HAP-1 (cell line): ENCODE results near the gene ACTC1.

Experiments
- DNase-seq, 2 experiments: peaks; one replicate each; pipeline ENCODE4 v3.0.0-alpha.2; 2016 to 2020; ENCODE audit warnings: low spot score in 2 of 2
- H3K27me3 ChIP-seq: fragments of 250-450 bp; sonication (Bioruptor Pico); 2 replicates; pipeline ENCODE4 v1.5.1; 2020; ENCODE audit warnings: low read depth, mild to moderate bottlenecking, moderate library complexity
- H3K36me3 ChIP-seq: fragments of 250-450 bp; sonication (Bioruptor Pico); replicated peaks from 2 replicates; pipeline ENCODE4 v1.5.1; 2020; ENCODE audit warnings: mild to moderate bottlenecking
- H3K4me1 ChIP-seq: fragments of 250-450 bp; sonication (Bioruptor Pico); 2 replicates; pipeline ENCODE4 v1.5.1; 2020; ENCODE audit warnings: mild to moderate bottlenecking
- H3K4me3 ChIP-seq: fragments of 250-450 bp; sonication (Bioruptor Pico); 2 replicates; pipeline ENCODE4 v1.5.1; 2020; ENCODE audit warnings: mild to moderate bottlenecking, moderate library complexity
- H3K9me3 ChIP-seq: fragments of 250-450 bp; sonication (Bioruptor Pico); 2 replicates; pipeline ENCODE4 v1.5.1; 2020; ENCODE audit warnings: mild to moderate bottlenecking, moderate library complexity
- in situ Hi-C: fragments of 300-500 bp; cut with MboI; formaldehyde crosslinking; loops from 3 replicates; pipeline ENCODE4 v1.14.3; 2020; ENCODE audit warnings: low sequenced_read_pairs, inconsistent platforms, mixed read lengths

Gene ACTC1

GRCh38 chr15:34760909-34761308 lies 34.4 kb downstream of the ACTC1 start:
- no peak for DNase-seq
- no peaks in the 10 kb centered on the region for H3K36me3 ChIP-seq
- H3K9me3 ChIP-seq: no peaks in the 10 kb centered on the region
- in situ Hi-C loops: no loop called here
- H3K27me3 ChIP-seq: peaks cover 26% of the 10 kb centered on the region
- H3K4me1 ChIP-seq: no peaks in the 10 kb centered on the region
- no peak overlapping the region for H3K4me3 ChIP-seq

GRCh38 chr15:34759992-34760391 lies 35.4 kb downstream of the ACTC1 start:
- Histone ChIP-seq H3K36me3 (no peaks in the 10 kb centered on the region), H3K4me3 (no peak overlapping the region), H3K9me3 (no peaks in the 10 kb centered on the region), H3K4me1 (no peaks in the 10 kb centered on the region), H3K27me3 (peaks cover 35% of the 10 kb centered on the region)
- in situ Hi-C loops: no loop called here
- DNase-seq: no peak

- no peaks in the 10 kb centered on the region for H3K4me1 ChIP-seq
Measured at GRCh38 chr15:34759347-34759746, 36.0 kb downstream of the ACTC1 start.

GRCh38 chr15:34757262-34757661 lies 38.1 kb downstream of the ACTC1 start:
- in situ Hi-C loops: no loop called here
- H3K36me3 ChIP-seq: no peaks in the 10 kb centered on the region
- H3K4me1 ChIP-seq: no peaks in the 10 kb centered on the region
- H3K27me3 ChIP-seq: peaks cover 54% of the 10 kb centered on the region
- no peak for DNase-seq
- no peak overlapping the region for H3K4me3 ChIP-seq
- no peaks in the 10 kb centered on the region for H3K9me3 ChIP-seq

More at GRCh38 chr15:34759347-34759746, 36.0 kb downstream of the ACTC1 start:
- Histone ChIP-seq H3K27me3 (peaks cover 42% of the 10 kb centered on the region), H3K4me3 (no peak overlapping the region), H3K36me3 (no peaks in the 10 kb centered on the region), H3K9me3 (no peaks in the 10 kb centered on the region)
- in situ Hi-C loops: no loop called here
- DNase-seq: no peak

- Histone ChIP-seq H3K4me1 (no peaks in the 10 kb centered on the region), H3K27me3 (peaks cover 54% of the 10 kb centered on the region), H3K4me3 (no peak overlapping the region), H3K9me3 (no peaks in the 10 kb centered on the region), H3K36me3 (no peaks in the 10 kb centered on the region)
- DNase-seq: no peak
- in situ Hi-C loops: no loop called here
Measured at GRCh38 chr15:34755419-34755773, 40.0 kb downstream of the ACTC1 start.

DNA sequence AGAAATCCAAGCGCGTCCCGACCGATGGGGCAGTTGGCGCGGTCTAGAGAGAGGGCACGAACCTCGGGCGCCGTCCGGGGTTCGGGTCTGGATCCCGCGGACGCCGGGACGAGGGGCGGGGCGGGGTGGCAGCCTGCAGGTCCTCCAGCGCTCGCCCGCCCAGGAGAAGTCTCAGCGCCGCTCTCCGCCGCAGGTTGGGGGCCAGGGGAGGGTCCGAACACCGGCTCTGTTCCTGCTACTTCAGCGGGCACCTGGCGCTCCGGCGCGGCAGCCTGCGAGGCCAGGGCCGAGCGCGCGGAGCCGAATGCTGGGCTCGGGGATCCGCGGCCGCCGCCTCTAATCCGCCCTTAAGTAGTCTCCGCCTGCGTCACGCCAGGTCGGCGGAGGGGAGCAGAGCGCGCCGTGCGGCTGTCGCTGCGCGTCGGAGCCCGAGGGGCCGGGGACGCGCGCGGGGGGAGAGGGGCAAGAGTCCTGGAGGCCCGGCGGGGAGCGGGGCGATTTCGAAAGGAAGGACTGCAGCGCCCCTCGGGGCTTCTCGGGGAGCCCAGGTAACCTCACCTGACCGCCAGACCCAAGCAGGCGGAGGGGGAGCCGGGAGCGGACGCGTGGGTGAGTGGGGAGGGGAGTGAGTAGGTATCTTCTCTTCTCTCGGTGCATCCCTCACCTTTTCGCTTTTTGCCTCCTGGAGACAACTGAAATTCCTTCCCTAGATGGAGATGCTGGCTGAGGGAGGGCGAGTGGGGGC lies 40.5 kb downstream of the ACTC1 start, which contains the start of gene GJD2:
TSS of gene GJD2 (minus strand) at position 325 of the 745 bp plus-strand sequence. CDS start 510 bp downstream, outside the sequence.
- Histone ChIP-seq H3K4me1 (no peaks in the 10 kb centered on the region), H3K36me3 (no peaks in the 10 kb centered on the region), H3K9me3 (no peaks in the 10 kb centered on the region), H3K4me3 (no peak within 1 kb of the TSS), H3K27me3 (peaks cover 54% of the 10 kb centered on the region)
- in situ Hi-C loops: no loop called here
- DNase-seq: peak in 1 of 2 experiments; percentile 13

DNA sequence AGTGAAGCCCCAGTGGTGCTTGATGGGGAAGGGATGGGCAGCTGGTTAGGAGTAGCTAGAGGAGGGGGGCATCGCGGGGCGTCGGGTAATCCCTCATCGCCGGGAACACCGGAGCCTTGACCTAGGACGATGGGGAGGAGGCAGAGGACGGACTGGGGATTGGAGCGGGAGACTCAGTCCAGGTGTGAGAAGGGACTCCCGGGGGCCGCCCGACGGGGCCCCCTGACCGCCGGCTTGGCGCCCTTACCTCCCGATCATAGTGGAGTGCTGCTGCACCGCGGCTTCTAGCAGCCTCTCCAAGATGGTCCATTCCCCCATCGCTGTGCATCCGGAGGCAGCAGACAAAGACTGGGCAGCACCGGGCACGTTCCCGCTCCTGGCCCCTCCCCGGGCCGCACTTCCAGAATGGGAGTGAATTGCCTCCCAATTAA lies 41.2 kb downstream of the ACTC1 start:
- Histone ChIP-seq H3K27me3 (peaks cover 54% of the 10 kb centered on the region), H3K4me3 (no peak overlapping the region), H3K36me3 (no peaks in the 10 kb centered on the region), H3K4me1 (no peaks in the 10 kb centered on the region), H3K9me3 (no peaks in the 10 kb centered on the region)
- in situ Hi-C loops: no loop called here
- no peak for DNase-seq

- Histone ChIP-seq H3K9me3 (no peaks in the 10 kb centered on the region), H3K36me3 (no peaks in the 10 kb centered on the region), H3K4me3 (no peak overlapping the region), H3K4me1 (no peaks in the 10 kb centered on the region), H3K27me3 (peaks cover 49% of the 10 kb centered on the region)
- DNase-seq: peak; percentile 8 to 68
- in situ Hi-C loops: no loop called here
Measured at GRCh38 chr15:34753236-34753894, 42.0 kb downstream of the ACTC1 start.

- DNase-seq: no peak
- H3K9me3 ChIP-seq: no peaks in the 10 kb centered on the region
- H3K4me1 ChIP-seq: no peaks in the 10 kb centered on the region
- in situ Hi-C loops: no loop called here
- peaks cover 16% of the 10 kb centered on the region for H3K27me3 ChIP-seq
- no peaks in the 10 kb centered on the region for H3K36me3 ChIP-seq
- no peak overlapping the region for H3K4me3 ChIP-seq
Measured at GRCh38 chr15:34749691-34750090, 45.7 kb downstream of the ACTC1 start.
